IMR-90 (cell line): ENCODE data around the gene PPP2R5B.

Source experiments
- CEBPB ChIP-seq: IDR thresholded peaks from 2 replicates; pipeline ENCODE4 v1.6.1; 2012; ENCODE audit warnings: low read depth, low read length, improper control_type of control experiment
- MAFK ChIP-seq: IDR thresholded peaks from 2 replicates; pipeline ENCODE4 v1.6.1; 2012; ENCODE audit warnings: low read depth, low read length, improper control_type of control experiment
- POLR2A ChIP-seq: IDR thresholded peaks from 2 replicates; pipeline ENCODE4 v1.6.1; 2012; ENCODE audit warnings: mild to moderate bottlenecking, low read depth, low read length
- RAD21 ChIP-seq: IDR thresholded peaks from 2 replicates; pipeline ENCODE4 v1.6.1; 2012; ENCODE audit warnings: low read length, improper control_type of control experiment
- RFX5 ChIP-seq: IDR thresholded peaks from 2 replicates; pipeline ENCODE4 v1.8.0; 2012; ENCODE audit warnings: low read depth, mild to moderate bottlenecking, low read length, moderate library complexity
- TF ChIP-seq, protein P1 (sequence below): conservative IDR thresholded peaks from 2 replicates; pipeline ENCODE4 v1.5.1; 2012; ENCODE audit warnings: mild to moderate bottlenecking, low read depth, low read length, improper control_type of control experiment

DNA sequence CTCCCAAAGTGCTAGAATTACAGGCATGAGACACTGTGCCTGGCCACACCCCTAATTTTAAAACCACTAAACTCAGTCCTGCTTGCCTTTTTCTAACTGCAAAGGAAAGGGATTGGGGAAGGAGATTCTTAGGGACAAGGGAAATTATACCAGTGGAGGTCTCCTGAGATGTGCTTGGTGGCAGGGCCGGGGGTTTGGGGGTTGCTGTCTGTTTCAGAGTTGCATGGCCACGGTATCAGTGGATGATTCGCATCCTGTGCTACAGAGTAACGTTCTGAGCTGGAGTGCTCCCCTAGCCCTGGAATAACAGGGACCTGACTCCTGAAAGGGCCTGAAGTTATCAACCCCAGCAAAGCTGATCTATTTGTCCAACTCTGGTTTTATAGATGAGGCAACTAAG, 12.1 kb downstream of the PPP2R5B start:
- TF ChIP-seq RAD21 (no peak), POLR2A (no peak), CEBPB (no peak), MAFK (no peak), RFX5 (no peak)
- TF ChIP-seq, protein P1, sequence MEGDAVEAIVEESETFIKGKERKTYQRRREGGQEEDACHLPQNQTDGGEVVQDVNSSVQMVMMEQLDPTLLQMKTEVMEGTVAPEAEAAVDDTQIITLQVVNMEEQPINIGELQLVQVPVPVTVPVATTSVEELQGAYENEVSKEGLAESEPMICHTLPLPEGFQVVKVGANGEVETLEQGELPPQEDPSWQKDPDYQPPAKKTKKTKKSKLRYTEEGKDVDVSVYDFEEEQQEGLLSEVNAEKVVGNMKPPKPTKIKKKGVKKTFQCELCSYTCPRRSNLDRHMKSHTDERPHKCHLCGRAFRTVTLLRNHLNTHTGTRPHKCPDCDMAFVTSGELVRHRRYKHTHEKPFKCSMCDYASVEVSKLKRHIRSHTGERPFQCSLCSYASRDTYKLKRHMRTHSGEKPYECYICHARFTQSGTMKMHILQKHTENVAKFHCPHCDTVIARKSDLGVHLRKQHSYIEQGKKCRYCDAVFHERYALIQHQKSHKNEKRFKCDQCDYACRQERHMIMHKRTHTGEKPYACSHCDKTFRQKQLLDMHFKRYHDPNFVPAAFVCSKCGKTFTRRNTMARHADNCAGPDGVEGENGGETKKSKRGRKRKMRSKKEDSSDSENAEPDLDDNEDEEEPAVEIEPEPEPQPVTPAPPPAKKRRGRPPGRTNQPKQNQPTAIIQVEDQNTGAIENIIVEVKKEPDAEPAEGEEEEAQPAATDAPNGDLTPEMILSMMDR: no peak
